PC-9 (cell line): Measurements from ENCODE around the gene PAM16. TPM values are rescaled to one million over a fixed set of nuclear protein-coding genes. Genes with fewer than 3 reads are reported as not detected.

Experiments used
- BruUV-seq: library from RNA; stranded (reverse); fragments of 400-500 nt; replicated peaks from 2 replicates; lab custom pipeline; 2021; lab: Mats Ljungman, UMichigan
- CTCF ChIA-PET: fragments of 300-600 bp; sonication (Branson Sonifier 250); formaldehyde crosslinking; loops from one replicate; lab custom pipeline; 2022; ENCODE audit warnings: antibody characterized with exemption; lab: Charles Lee
- POLR2A ChIA-PET: fragments of 300-600 bp; sonication (Branson Sonifier 250); formaldehyde crosslinking; loops from one replicate; lab custom pipeline; 2022; ENCODE audit warnings: antibody characterized with exemption; ENCODE audit not compliant: unreplicated experiment; lab: Charles Lee
- DNase-seq, 2 experiments: peaks; one replicate each; pipeline versions ENCODE4 v3.0.0 to v3.0.0-alpha.2; 2015 to 2022; ENCODE audit warnings: mixed read lengths in 1 of 2
- H2AFZ ChIP-seq: fragments of 200-600 bp; sonication (generic); 2 replicates; pipeline ENCODE4 v1.8.1; 2017; ENCODE audit warnings: antibody characterized with exemption
- H3F3A ChIP-seq: fragments of 200-600 bp; sonication (generic); 2 replicates; pipeline ENCODE4 v1.8.1; 2017; ENCODE audit warnings: antibody characterized with exemption, mild to moderate bottlenecking, low read depth; ENCODE audit not compliant: insufficient read depth
- H3K27ac ChIP-seq: fragments of 200-600 bp; sonication (generic); 2 replicates; pipeline ENCODE4 v1.6.1; 2016; ENCODE audit warnings: mixed run types
- H3K27me3 ChIP-seq: fragments of 200-600 bp; sonication (generic); 2 replicates; pipeline ENCODE4 v1.6.1; 2016; ENCODE audit warnings: low read depth, mixed run types; ENCODE audit not compliant: insufficient read depth
- H3K36me3 ChIP-seq: fragments of 200-600 bp; sonication (generic); 2 replicates; pipeline ENCODE4 v1.6.1; 2016; ENCODE audit warnings: low read depth, mixed run types
- H3K4me1 ChIP-seq: fragments of 200-600 bp; sonication (generic); replicated peaks from 2 replicates; pipeline ENCODE4 v1.6.1; 2016; ENCODE audit warnings: mixed run types; ENCODE audit not compliant: insufficient read depth
- H3K4me2 ChIP-seq: fragments of 200-600 bp; sonication (generic); 2 replicates; pipeline ENCODE4 v1.6.1; 2017; ENCODE audit warnings: mixed run types
- H3K4me3 ChIP-seq: fragments of 200-600 bp; sonication (generic); 2 replicates; pipeline ENCODE4 v1.6.1; 2016; ENCODE audit warnings: mixed run types
- H3K79me2 ChIP-seq: fragments of 200-600 bp; sonication (generic); 2 replicates; pipeline ENCODE4 v1.6.1; 2017; ENCODE audit warnings: low read depth, mixed run types
- H3K9me2 ChIP-seq: fragments of 200-600 bp; sonication (generic); 2 replicates; pipeline ENCODE4 v1.8.1; 2017; ENCODE audit warnings: mild to moderate bottlenecking; ENCODE audit not compliant: insufficient read depth
- H3K9me3 ChIP-seq: fragments of 200-600 bp; sonication (generic); 2 replicates; pipeline ENCODE4 v1.8.1; 2016; ENCODE audit warnings: low read depth; ENCODE audit not compliant: insufficient read depth
- H4K20me1 ChIP-seq: fragments of 200-600 bp; sonication (generic); 2 replicates; pipeline ENCODE4 v1.8.1; 2017; ENCODE audit not compliant: insufficient read depth
- CTCF ChIP-seq: fragments of 200-600 bp; sonication (generic); conservative IDR thresholded peaks from 2 replicates; pipeline ENCODE4 v1.6.1; 2017; ENCODE audit warnings: mixed run types, antibody characterized with exemption, mild to moderate bottlenecking, moderate library complexity
- EZH2 ChIP-seq: fragments of 200-600 bp; sonication (generic); IDR thresholded peaks from 2 replicates; pipeline ENCODE4 v1.8.0; 2017; ENCODE audit warnings: antibody characterized with exemption, low read depth
- intact Hi-C: fragments of 100-400 bp; cut with micrococcal nuclease; formaldehyde crosslinking; loops from one replicate; pipeline ENCODE4 v1.10.0; 2022; ENCODE audit not compliant: unreplicated experiment
- total RNA-seq: library from RNA; stranded (reverse); gene quantifications from 2 replicates; pipeline ENCODE4 v1.2.3, GENCODE V29; 2021

The PAM16 gene
- total RNA-seq, 1 experiment from 2014 or later, result 95.9 TPM

DNA sequence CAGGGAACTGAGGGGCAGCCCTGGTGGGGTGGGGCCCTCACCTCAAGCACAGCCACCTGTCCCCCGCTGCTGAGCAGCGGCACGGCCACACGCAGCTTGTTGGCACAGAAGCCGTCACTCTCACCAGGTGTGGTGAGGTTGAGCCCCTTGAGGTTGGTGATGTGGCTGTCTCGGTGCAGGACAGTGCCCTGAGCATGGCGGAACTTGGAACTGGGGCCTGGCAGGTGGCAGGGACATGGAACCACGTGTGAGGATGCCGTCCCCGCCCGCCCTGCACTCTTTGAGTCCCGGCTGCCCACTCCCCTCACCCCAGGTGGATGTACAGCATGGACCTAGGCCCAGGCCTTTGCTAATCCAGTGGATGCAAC, 10.8 kb upstream of the PAM16 start:
- CTCF ChIA-PET, result no interaction called here
- BruUV-seq, result no TSS peak
- Histone ChIP-seq H3K27ac (no peak overlapping the region), H4K20me1 (no peaks in the 10 kb centered on the region), H3K4me3 (no peak overlapping the region), H3K79me2 (no peaks in the 10 kb centered on the region), H3K36me3 (no peaks in the 10 kb centered on the region), H2AFZ (no peak overlapping the region), H3K27me3 (no peaks in the 10 kb centered on the region), H3K4me2 (no peak overlapping the region), H3F3A (peaks cover 6% of the 10 kb centered on the region; the same call in 1 of the 2 replicates), H3K4me1 (peaks cover 6% of the 10 kb centered on the region), H3K9me3 (no peaks in the 10 kb centered on the region), H3K9me2 (no peaks in the 10 kb centered on the region)
- no peak for DNase-seq
- POLR2A ChIA-PET, result no interaction called here
- no peak for TF ChIP-seq EZH2
- no peak for TF ChIP-seq CTCF
- intact Hi-C loops, result no loop called here

- H3K9me3 ChIP-seq, result no peaks in the 10 kb centered on the region
- no peak overlapping the region for H3K4me2 ChIP-seq
- H3K27ac ChIP-seq, result no peak overlapping the region
- no TSS peak for BruUV-seq
- H3F3A ChIP-seq, result peaks cover 6% of the 10 kb centered on the region; the same call in 1 of the 2 replicates
- no peaks in the 10 kb centered on the region for H3K36me3 ChIP-seq
- POLR2A ChIA-PET, result no interaction called here
- no peak for DNase-seq
- H3K4me3 ChIP-seq, result no peak overlapping the region
- H3K9me2 ChIP-seq, result no peaks in the 10 kb centered on the region
- no peak overlapping the region for H2AFZ ChIP-seq
- H3K79me2 ChIP-seq, result no peaks in the 10 kb centered on the region
- intact Hi-C loops, result no loop called here
- H4K20me1 ChIP-seq, result no peaks in the 10 kb centered on the region
- CTCF ChIA-PET, result no interaction called here
- no peak for TF ChIP-seq EZH2
- no peak for TF ChIP-seq CTCF
- H3K4me1 ChIP-seq, result peaks cover under 1% of the 10 kb centered on the region
- H3K27me3 ChIP-seq, result no peaks in the 10 kb centered on the region
Observed at GRCh38 chr16:4361033-4361943, 10.2 kb upstream of the PAM16 start.

DNA sequence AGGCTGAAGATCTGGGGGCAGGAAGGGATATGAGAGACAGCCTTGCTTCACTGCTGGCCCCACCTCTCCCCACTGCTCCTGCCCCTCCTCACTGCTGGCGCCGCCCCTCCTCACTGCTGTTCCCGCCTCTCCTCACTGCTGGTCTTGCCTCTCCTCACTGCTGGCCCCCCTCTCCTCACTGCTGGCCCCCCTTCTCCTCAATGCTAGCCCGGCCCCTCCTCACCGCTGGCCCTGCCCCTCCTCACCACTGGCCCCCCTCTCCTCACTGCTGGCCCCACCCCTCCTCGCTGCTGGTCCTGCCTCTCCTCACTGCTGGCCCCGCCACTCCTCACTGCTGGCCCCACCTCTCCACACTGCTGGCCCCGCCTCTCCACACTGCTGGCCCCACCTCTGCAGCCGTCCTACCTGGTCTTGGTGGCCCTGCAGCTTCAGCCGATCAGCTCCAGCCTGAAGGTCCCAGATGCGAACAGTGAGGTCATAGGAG, 9.5 kb upstream of the PAM16 start:
- TF ChIP-seq CTCF (no peak), EZH2 (no peak)
- H3K4me1 ChIP-seq, result no peaks in the 10 kb centered on the region; the same call in 1 of the 2 replicates
- H3K27me3 ChIP-seq, result no peaks in the 10 kb centered on the region
- ChIA-PET POLR2A (no interaction called here), CTCF (no interaction called here)
- no peaks in the 10 kb centered on the region for H3K36me3 ChIP-seq
- BruUV-seq, result no TSS peak
- H4K20me1 ChIP-seq, result no peaks in the 10 kb centered on the region
- H3K4me3 ChIP-seq, result no peak overlapping the region
- no peak overlapping the region for H2AFZ ChIP-seq
- intact Hi-C loops, result no loop called here
- no peaks in the 10 kb centered on the region for H3K9me2 ChIP-seq
- no peaks in the 10 kb centered on the region for H3K79me2 ChIP-seq
- H3K9me3 ChIP-seq, result no peaks in the 10 kb centered on the region
- H3K4me2 ChIP-seq, result no peak overlapping the region
- H3K27ac ChIP-seq, result no peak overlapping the region
- H3F3A ChIP-seq, result peaks cover 6% of the 10 kb centered on the region; the same call in 1 of the 2 replicates
- no peak for DNase-seq
